ENCODE measurements around the gene CYYR1. TPM values are rescaled to one million over a fixed set of nuclear protein-coding genes. Genes with fewer than 3 reads are reported as not detected.

The CYYR1 gene
- total RNA-seq, 1 donor from 2014 or later: 21.6 TPM

GRCh38 chr21:26565111-26565510, 8.0 kb downstream of the CYYR1 start:
- TF ChIP-seq, protein P1, sequence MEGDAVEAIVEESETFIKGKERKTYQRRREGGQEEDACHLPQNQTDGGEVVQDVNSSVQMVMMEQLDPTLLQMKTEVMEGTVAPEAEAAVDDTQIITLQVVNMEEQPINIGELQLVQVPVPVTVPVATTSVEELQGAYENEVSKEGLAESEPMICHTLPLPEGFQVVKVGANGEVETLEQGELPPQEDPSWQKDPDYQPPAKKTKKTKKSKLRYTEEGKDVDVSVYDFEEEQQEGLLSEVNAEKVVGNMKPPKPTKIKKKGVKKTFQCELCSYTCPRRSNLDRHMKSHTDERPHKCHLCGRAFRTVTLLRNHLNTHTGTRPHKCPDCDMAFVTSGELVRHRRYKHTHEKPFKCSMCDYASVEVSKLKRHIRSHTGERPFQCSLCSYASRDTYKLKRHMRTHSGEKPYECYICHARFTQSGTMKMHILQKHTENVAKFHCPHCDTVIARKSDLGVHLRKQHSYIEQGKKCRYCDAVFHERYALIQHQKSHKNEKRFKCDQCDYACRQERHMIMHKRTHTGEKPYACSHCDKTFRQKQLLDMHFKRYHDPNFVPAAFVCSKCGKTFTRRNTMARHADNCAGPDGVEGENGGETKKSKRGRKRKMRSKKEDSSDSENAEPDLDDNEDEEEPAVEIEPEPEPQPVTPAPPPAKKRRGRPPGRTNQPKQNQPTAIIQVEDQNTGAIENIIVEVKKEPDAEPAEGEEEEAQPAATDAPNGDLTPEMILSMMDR (conservative IDR thresholded peaks at IDR 0.05): no peak
- no peak overlapping the region for H3K27ac Mint-ChIP-seq
- DNase-seq (ENCODE audit: extremely low spot score, unreplicated experiment): no peak
- H3K4me1 Mint-ChIP-seq (ENCODE audit: unreplicated experiment): peaks cover 4% of the 10 kb centered on the region
- peaks cover 10% of the 10 kb centered on the region for H3K9me3 Mint-ChIP-seq
- H3K36me3 Mint-ChIP-seq: peaks cover 34% of the 10 kb centered on the region
- H3K27me3 Mint-ChIP-seq: no peaks in the 10 kb centered on the region
- no peak overlapping the region for H3K4me3 Mint-ChIP-seq

DNA sequence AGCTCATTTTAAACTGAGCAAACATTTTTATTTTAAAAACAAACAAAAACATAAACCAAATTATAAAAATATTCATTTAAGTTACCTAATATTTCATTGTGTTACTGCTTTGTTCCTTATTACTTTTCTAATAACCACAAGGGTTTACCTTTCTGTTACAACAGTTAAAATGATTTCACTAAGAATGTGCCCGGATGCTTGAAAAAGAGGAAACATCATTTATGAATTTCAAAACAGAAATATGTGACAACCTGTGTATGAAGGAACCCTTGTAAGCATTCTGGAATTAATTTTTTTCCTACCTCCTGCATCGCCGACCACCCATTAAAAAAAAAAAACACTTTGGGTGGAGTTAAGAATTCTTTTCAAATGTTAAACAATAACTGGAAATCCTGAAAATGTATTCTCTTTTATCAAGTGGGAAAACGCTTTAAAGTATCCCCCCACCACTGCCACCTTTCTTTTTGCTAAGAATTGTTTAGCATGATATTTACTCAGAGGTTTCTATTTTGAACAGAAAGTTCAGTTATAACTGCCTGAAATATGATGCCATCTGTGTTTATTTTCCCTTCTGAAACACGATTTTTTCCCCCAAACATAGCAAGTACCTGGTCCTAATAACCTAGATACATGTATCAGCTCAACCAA, 9.1 kb downstream of the CYYR1 start:
- no peak overlapping the region for H3K27ac Mint-ChIP-seq
- H3K27me3 Mint-ChIP-seq: no peaks in the 10 kb centered on the region
- no peak overlapping the region for H3K4me3 Mint-ChIP-seq
- no peak for DNase-seq (ENCODE audit: extremely low spot score, unreplicated experiment)
- peaks cover 4% of the 10 kb centered on the region for H3K4me1 Mint-ChIP-seq (ENCODE audit: unreplicated experiment)
- TF ChIP-seq, protein P1 (conservative IDR thresholded peaks at IDR 0.05): no peak
- peaks cover 33% of the 10 kb centered on the region for H3K36me3 Mint-ChIP-seq
- peaks cover 6% of the 10 kb centered on the region for H3K9me3 Mint-ChIP-seq

DNA sequence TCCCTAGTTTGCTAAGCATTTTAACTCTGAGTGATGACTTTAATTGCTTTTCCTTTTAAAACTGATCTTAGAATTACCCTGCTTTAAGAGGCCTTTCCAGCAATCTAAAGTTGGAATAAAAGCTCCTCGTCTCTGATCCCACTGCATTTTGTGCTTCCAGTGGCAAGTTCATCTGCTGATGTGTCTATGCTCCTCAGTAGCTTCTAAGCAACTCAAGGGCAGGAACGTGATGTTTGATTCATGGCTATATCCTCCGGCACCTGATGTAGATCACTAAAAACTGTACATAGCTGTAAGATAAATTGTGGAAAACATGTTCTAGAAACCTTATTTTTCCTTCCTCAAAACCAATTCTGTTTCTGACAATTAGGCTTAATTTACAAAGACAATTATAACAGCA, 12.5 kb downstream of the CYYR1 start:
- H3K27ac Mint-ChIP-seq: no peak overlapping the region
- DNase-seq (ENCODE audit: extremely low spot score, unreplicated experiment): no peak
- no peaks in the 10 kb centered on the region for H3K9me3 Mint-ChIP-seq
- H3K4me1 Mint-ChIP-seq (ENCODE audit: unreplicated experiment): no peaks in the 10 kb centered on the region
- TF ChIP-seq, protein P1 (conservative IDR thresholded peaks at IDR 0.05): no peak
- H3K36me3 Mint-ChIP-seq: peaks cover 32% of the 10 kb centered on the region
- no peak overlapping the region for H3K4me3 Mint-ChIP-seq
- H3K27me3 Mint-ChIP-seq: no peaks in the 10 kb centered on the region

- TF ChIP-seq, protein P1 (conservative IDR thresholded peaks at IDR 0.05): no peak
- no peak for DNase-seq (ENCODE audit: extremely low spot score, unreplicated experiment)
- no peaks in the 10 kb centered on the region for H3K4me1 Mint-ChIP-seq (ENCODE audit: unreplicated experiment)
- peaks cover 28% of the 10 kb centered on the region for H3K36me3 Mint-ChIP-seq
- H3K27ac Mint-ChIP-seq: no peak overlapping the region
- H3K4me3 Mint-ChIP-seq: no peak overlapping the region
- no peaks in the 10 kb centered on the region for H3K9me3 Mint-ChIP-seq
- H3K27me3 Mint-ChIP-seq: no peaks in the 10 kb centered on the region
Observed at GRCh38 chr21:26559099-26559498, 14.0 kb downstream of the CYYR1 start.

DNA sequence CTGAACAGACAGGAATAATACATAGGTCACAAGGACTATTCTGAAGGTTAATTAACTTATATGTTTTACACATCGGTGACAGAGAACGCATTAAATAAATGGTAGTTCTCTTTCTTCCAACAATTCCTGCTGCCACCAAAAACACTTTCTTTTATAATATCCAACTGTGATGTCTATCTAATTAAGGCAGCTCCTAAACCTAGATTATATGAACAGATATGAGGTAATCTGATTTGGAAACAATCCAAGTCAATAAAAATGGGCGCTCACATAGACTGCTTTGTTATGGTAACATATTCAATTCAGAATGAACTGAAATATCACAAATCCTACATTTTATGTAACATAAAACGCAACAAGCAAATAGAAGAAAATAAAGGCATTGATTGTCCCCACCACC, 16.0 kb downstream of the CYYR1 start:
- TF ChIP-seq, protein P1 (conservative IDR thresholded peaks at IDR 0.05): no peak
- no peak overlapping the region for H3K27ac Mint-ChIP-seq
- peaks cover 21% of the 10 kb centered on the region for H3K36me3 Mint-ChIP-seq
- H3K27me3 Mint-ChIP-seq: peaks cover 4% of the 10 kb centered on the region
- H3K4me3 Mint-ChIP-seq: no peak overlapping the region
- no peak for DNase-seq (ENCODE audit: extremely low spot score, unreplicated experiment)
- no peaks in the 10 kb centered on the region for H3K9me3 Mint-ChIP-seq
- H3K4me1 Mint-ChIP-seq (ENCODE audit: unreplicated experiment): peaks cover 7% of the 10 kb centered on the region
